Measurements from ENCODE around the gene GDAP1L1.
A peak's percentile ranks its signal among the peaks of the same experiment; 100 is the strongest.

The GDAP1L1 gene

GRCh38 chr20:44247131-44247571, at the start of gene GDAP1L1:
GDAP1L1 (plus strand) TSS chr20:44247308; CDS start chr20:44247335, 27 bp downstream.
- H3K36me3 Mint-ChIP-seq: peaks cover under 1% of the 10 kb centered on the region
- no peaks in the 10 kb centered on the region for H3K9me3 Mint-ChIP-seq
- peaks cover 30% of the 10 kb centered on the region for H3K27me3 Mint-ChIP-seq
- no peak within 1 kb of the TSS for H3K4me3 Mint-ChIP-seq
- no peaks in the 10 kb centered on the region for H3K4me1 Mint-ChIP-seq
- no peak within 1 kb of the TSS for H3K27ac Mint-ChIP-seq
- no peak for ATAC-seq

- no peak overlapping the region for H3K4me3 Mint-ChIP-seq
- H3K36me3 Mint-ChIP-seq: peaks cover 50% of the 10 kb centered on the region
- no peak overlapping the region for H3K27ac Mint-ChIP-seq
- no peaks in the 10 kb centered on the region for H3K27me3 Mint-ChIP-seq
- ATAC-seq: no peak
- H3K9me3 Mint-ChIP-seq: no peaks in the 10 kb centered on the region
- peaks cover 21% of the 10 kb centered on the region for H3K4me1 Mint-ChIP-seq
These were observed 48.2 kb upstream of the GDAP1L1 start for GRCh38 chr20:44198872-44199271.

- peaks cover 50% of the 10 kb centered on the region for H3K36me3 Mint-ChIP-seq
- no peak for ATAC-seq
- H3K4me3 Mint-ChIP-seq: no peak overlapping the region
These were observed 47.2 kb upstream of the GDAP1L1 start for GRCh38 chr20:44199877-44200276.

GRCh38 chr20:44200371-44200770, 46.7 kb upstream of the GDAP1L1 start:
- Mint-ChIP-seq H3K4me1 (peaks cover 21% of the 10 kb centered on the region), H3K36me3 (peaks cover 50% of the 10 kb centered on the region), H3K4me3 (no peak overlapping the region), H3K9me3 (no peaks in the 10 kb centered on the region), H3K27ac (peak overlapping the region; percentile 33), H3K27me3 (no peaks in the 10 kb centered on the region)
- no peak for ATAC-seq

More at GRCh38 chr20:44199877-44200276, 47.2 kb upstream of the GDAP1L1 start:
- peak overlapping the region; percentile 33 for H3K27ac Mint-ChIP-seq
- no peaks in the 10 kb centered on the region for H3K27me3 Mint-ChIP-seq
- H3K9me3 Mint-ChIP-seq: no peaks in the 10 kb centered on the region
- H3K4me1 Mint-ChIP-seq: peaks cover 21% of the 10 kb centered on the region

GRCh38 chr20:44200983-44201382, 46.1 kb upstream of the GDAP1L1 start:
- Mint-ChIP-seq H3K4me3 (no peak overlapping the region), H3K4me1 (peaks cover 21% of the 10 kb centered on the region), H3K9me3 (no peaks in the 10 kb centered on the region), H3K36me3 (peaks cover 50% of the 10 kb centered on the region), H3K27me3 (no peaks in the 10 kb centered on the region), H3K27ac (no peak overlapping the region)
- no peak for ATAC-seq

GRCh38 chr20:44203161-44203560, 43.9 kb upstream of the GDAP1L1 start:
- ATAC-seq: no peak
- Mint-ChIP-seq H3K27me3 (no peaks in the 10 kb centered on the region), H3K4me3 (no peak overlapping the region), H3K9me3 (no peaks in the 10 kb centered on the region), H3K4me1 (peaks cover 38% of the 10 kb centered on the region), H3K27ac (no peak overlapping the region), H3K36me3 (peaks cover 40% of the 10 kb centered on the region)

GRCh38 chr20:44204156-44204831, 42.8 kb upstream of the GDAP1L1 start:
- Mint-ChIP-seq H3K9me3 (no peaks in the 10 kb centered on the region), H3K27ac (no peak overlapping the region), H3K27me3 (no peaks in the 10 kb centered on the region), H3K4me3 (no peak overlapping the region), H3K36me3 (peaks cover 34% of the 10 kb centered on the region), H3K4me1 (peaks cover 49% of the 10 kb centered on the region)
- ATAC-seq: no peak

- no peak overlapping the region for H3K27ac Mint-ChIP-seq
- H3K4me1 Mint-ChIP-seq: peaks cover 54% of the 10 kb centered on the region
- H3K4me3 Mint-ChIP-seq: no peak overlapping the region
- peaks cover 28% of the 10 kb centered on the region for H3K36me3 Mint-ChIP-seq
- no peak for ATAC-seq
- H3K27me3 Mint-ChIP-seq: no peaks in the 10 kb centered on the region
- H3K9me3 Mint-ChIP-seq: no peaks in the 10 kb centered on the region
These were observed 42.3 kb upstream of the GDAP1L1 start for GRCh38 chr20:44204832-44205215.

GRCh38 chr20:44206132-44206531, 41.0 kb upstream of the GDAP1L1 start:
- H3K27me3 Mint-ChIP-seq: no peaks in the 10 kb centered on the region
- H3K4me1 Mint-ChIP-seq: peaks cover 56% of the 10 kb centered on the region
- H3K4me3 Mint-ChIP-seq: no peak overlapping the region
- no peaks in the 10 kb centered on the region for H3K9me3 Mint-ChIP-seq
- ATAC-seq: no peak
- H3K27ac Mint-ChIP-seq: peak overlapping the region; percentile 93
- H3K36me3 Mint-ChIP-seq: peaks cover 15% of the 10 kb centered on the region

- Mint-ChIP-seq H3K9me3 (no peaks in the 10 kb centered on the region), H3K27ac (peak overlapping the region; percentile 93), H3K4me1 (peaks cover 52% of the 10 kb centered on the region), H3K4me3 (peak overlapping the region; percentile 49), H3K36me3 (peaks cover 4% of the 10 kb centered on the region), H3K27me3 (no peaks in the 10 kb centered on the region)
- no peak for ATAC-seq
These were observed 39.9 kb upstream of the GDAP1L1 start for GRCh38 chr20:44207126-44207723.

GRCh38 chr20:44208165-44208564, 38.9 kb upstream of the GDAP1L1 start:
- peak overlapping the region; percentile 94 for H3K4me3 Mint-ChIP-seq
- no peaks in the 10 kb centered on the region for H3K27me3 Mint-ChIP-seq
- H3K9me3 Mint-ChIP-seq: no peaks in the 10 kb centered on the region
- peak overlapping the region; percentile 93 for H3K27ac Mint-ChIP-seq
- no peak for ATAC-seq
- H3K4me1 Mint-ChIP-seq: peaks cover 49% of the 10 kb centered on the region
- H3K36me3 Mint-ChIP-seq: no peaks in the 10 kb centered on the region

GRCh38 chr20:44208770-44209169, 38.3 kb upstream of the GDAP1L1 start:
- peak overlapping the region; percentile 93 for H3K27ac Mint-ChIP-seq
- no peak for ATAC-seq
- no peaks in the 10 kb centered on the region for H3K36me3 Mint-ChIP-seq
- peak overlapping the region; percentile 94 for H3K4me3 Mint-ChIP-seq
- H3K9me3 Mint-ChIP-seq: no peaks in the 10 kb centered on the region
- H3K4me1 Mint-ChIP-seq: peaks cover 43% of the 10 kb centered on the region
- no peaks in the 10 kb centered on the region for H3K27me3 Mint-ChIP-seq

GRCh38 chr20:44209686-44210405, 37.3 kb upstream of the GDAP1L1 start:
- peak; percentile 1 for ATAC-seq
- Mint-ChIP-seq H3K36me3 (no peaks in the 10 kb centered on the region), H3K4me1 (peaks cover 50% of the 10 kb centered on the region), H3K9me3 (no peaks in the 10 kb centered on the region), H3K27ac (peak overlapping the region; percentile 93), H3K27me3 (no peaks in the 10 kb centered on the region), H3K4me3 (peak overlapping the region; percentile 94)

- H3K27me3 Mint-ChIP-seq: no peaks in the 10 kb centered on the region
- peak; percentile 94 for ATAC-seq
- peaks cover 4% of the 10 kb centered on the region for H3K36me3 Mint-ChIP-seq
- H3K4me3 Mint-ChIP-seq: peak within 1 kb of the TSS; percentile 94
- H3K9me3 Mint-ChIP-seq: no peaks in the 10 kb centered on the region
- H3K4me1 Mint-ChIP-seq: peaks cover 57% of the 10 kb centered on the region
- peak within 1 kb of the TSS; percentile 93 for H3K27ac Mint-ChIP-seq
These were observed 36.5 kb upstream of the GDAP1L1 start, which contains the start of gene OSER1 for GRCh38 chr20:44210406-44211176. OSER1 (minus strand) TSS chr20:44210771; CDS start chr20:44206957, 3,814 bp downstream.

All from stimulated activated memory B cell treated with anti-CD40 and anti-IgM and Interleukin-4, amounts not matched to agents 10 μg/mL and 1 μg/mL and 100 μg/mL, for 72 hours (primary cell).